Measurements from ENCODE around the gene TRIM33.

Gene TRIM33

DNA sequence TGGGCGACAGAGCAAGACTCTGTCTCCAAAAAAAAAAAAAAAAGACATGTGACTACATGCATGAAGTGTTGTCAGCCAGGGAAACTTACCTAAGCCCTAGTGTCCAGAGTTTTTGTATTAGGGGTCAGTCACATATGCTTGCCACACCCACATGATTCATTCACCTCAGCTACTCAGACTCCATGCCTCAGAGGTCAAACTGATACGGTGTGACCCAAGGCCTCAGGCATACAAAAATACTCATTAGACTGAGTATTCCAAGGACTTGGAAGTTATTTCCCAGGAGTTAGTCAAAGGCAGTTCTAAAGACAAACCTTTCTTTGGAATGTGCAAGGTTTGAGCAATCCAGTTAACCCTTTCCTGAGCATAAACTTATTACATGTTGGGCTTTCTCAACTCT lies 6.3 kb upstream of the TRIM33 start:
- no peak overlapping the region for H3K4me3 ChIP-seq (replicated peaks in 1 of 2; ENCODE audit: low read depth in 2 of 2, low read length in 2 of 2)
- DNase-seq (ENCODE audit: low read depth in 2 of 2): peak in 1 of 2 donors; percentile 6
- TF ChIP-seq, protein P1, sequence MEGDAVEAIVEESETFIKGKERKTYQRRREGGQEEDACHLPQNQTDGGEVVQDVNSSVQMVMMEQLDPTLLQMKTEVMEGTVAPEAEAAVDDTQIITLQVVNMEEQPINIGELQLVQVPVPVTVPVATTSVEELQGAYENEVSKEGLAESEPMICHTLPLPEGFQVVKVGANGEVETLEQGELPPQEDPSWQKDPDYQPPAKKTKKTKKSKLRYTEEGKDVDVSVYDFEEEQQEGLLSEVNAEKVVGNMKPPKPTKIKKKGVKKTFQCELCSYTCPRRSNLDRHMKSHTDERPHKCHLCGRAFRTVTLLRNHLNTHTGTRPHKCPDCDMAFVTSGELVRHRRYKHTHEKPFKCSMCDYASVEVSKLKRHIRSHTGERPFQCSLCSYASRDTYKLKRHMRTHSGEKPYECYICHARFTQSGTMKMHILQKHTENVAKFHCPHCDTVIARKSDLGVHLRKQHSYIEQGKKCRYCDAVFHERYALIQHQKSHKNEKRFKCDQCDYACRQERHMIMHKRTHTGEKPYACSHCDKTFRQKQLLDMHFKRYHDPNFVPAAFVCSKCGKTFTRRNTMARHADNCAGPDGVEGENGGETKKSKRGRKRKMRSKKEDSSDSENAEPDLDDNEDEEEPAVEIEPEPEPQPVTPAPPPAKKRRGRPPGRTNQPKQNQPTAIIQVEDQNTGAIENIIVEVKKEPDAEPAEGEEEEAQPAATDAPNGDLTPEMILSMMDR (IDR thresholded peaks at IDR 0.05; ENCODE audit: low read depth, low read length): no peak

DNA sequence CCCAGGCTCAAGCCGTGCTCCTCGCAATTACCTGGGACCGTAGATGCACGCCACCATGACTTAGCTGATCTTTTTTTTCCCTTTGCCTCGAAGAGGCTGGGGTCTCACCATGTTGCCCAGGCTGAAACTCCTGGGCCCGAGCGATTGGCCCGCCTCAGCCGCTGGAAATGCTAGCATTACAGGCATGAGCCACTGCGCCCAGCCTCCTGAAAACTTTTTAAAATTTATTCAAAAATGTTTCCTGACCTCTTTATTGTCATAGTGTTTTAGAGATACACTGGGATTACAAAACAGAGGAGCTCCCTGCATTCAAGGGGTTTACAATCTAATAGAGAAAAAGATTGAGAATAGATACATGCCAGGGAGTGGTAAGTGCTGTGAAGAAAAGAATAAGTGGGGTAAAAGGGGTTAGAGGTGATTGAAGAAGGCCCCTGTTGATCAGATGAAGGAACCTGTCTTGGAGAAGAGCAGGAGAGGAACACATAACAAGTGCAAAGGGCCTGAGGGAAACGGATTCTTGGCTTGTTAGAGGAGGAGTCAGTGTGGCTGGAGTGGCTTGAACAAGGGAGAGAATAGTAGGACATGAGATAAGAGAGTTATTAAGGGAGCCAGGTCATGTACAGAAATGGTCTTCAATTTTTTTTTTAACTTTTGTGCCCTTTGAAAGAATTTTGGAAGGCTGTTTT lies 1.7 kb upstream of the TRIM33 start:
- TF ChIP-seq, protein P1 (IDR thresholded peaks at IDR 0.05; ENCODE audit: low read depth, low read length): no peak
- DNase-seq (ENCODE audit: low read depth in 2 of 2): no peak
- no peak overlapping the region for H3K4me3 ChIP-seq (replicated peaks in 1 of 2; ENCODE audit: low read depth in 2 of 2, low read length in 2 of 2)

- H3K4me3 ChIP-seq (replicated peaks in 1 of 2; ENCODE audit: low read depth in 2 of 2, low read length in 2 of 2): peak overlapping the region; percentile 99
- DNase-seq (ENCODE audit: low read depth in 2 of 2): peak; percentile 21 to 39
- TF ChIP-seq, protein P1 (IDR thresholded peaks at IDR 0.05; ENCODE audit: low read depth, low read length): no peak
Measured at GRCh38 chr1:114510274-114511031, 550 bp downstream of the TRIM33 start.

- TF ChIP-seq, protein P1 (IDR thresholded peaks at IDR 0.05; ENCODE audit: low read depth, low read length): no peak
- peak overlapping the region; percentile 99 for H3K4me3 ChIP-seq (replicated peaks in 1 of 2; ENCODE audit: low read depth in 2 of 2, low read length in 2 of 2)
- peak; percentile 4 for DNase-seq (ENCODE audit: low read depth in 2 of 2)
Measured at GRCh38 chr1:114509596-114510273, 1.3 kb downstream of the TRIM33 start.

DNA sequence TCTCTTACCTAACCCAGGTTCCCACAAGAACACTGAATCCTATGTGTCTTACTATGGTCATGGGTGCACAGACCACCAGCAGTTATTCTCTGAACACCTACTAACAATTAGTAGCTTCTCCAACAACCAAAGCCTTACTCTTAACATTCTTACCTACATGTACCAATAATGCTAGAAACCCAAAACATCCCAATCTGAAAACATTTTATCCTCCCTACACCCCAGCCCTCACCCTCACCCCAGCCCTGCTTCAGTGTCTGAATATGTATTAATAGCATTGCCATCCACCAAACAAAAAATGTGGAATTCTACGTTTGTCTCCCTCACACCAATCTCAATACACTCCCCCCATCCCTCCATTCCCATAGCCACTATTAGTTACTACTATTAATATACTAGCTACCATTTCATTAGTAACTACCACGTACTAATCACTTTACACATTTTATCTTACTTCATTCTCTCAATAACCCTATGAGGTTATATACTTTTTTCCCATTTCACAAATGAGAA lies 2.6 kb downstream of the TRIM33 start:
- H3K4me3 ChIP-seq (replicated peaks in 1 of 2; ENCODE audit: low read depth in 2 of 2, low read length in 2 of 2): no peak overlapping the region
- no peak for DNase-seq (ENCODE audit: low read depth in 2 of 2)
- TF ChIP-seq, protein P1 (IDR thresholded peaks at IDR 0.05; ENCODE audit: low read depth, low read length): no peak

- TF ChIP-seq, protein P1 (IDR thresholded peaks at IDR 0.05; ENCODE audit: low read depth, low read length): no peak
- DNase-seq (ENCODE audit: low read depth in 2 of 2): no peak
- H3K4me3 ChIP-seq (replicated peaks in 1 of 2; ENCODE audit: low read depth in 2 of 2, low read length in 2 of 2): no peak overlapping the region
Measured at GRCh38 chr1:114507513-114507912, 3.5 kb downstream of the TRIM33 start.
